Measurements from ENCODE around the gene MED27. TPM values are rescaled to one million over a fixed set of nuclear protein-coding genes. Genes with fewer than 3 reads are reported as not detected.

MED27 gene
- total and polyA plus RNA-seq, 7 experiments from 2014 or later, result 11.5 to 44.2 (median 25.7) TPM

- Histone ChIP-seq H3K27me3 (ENCODE audit: control insufficient read depth in 2 of 2, insufficient read depth in 2 of 2, low read length in 2 of 2) (no peaks in the 10 kb centered on the region), H3K4me1 (ENCODE audit: control insufficient read depth in 2 of 2, insufficient read depth in 2 of 2, low read length in 2 of 2) (no peaks in the 10 kb centered on the region), H3K9me3 (ENCODE audit: control insufficient read depth in 2 of 3, low read length in 3 of 3) (no peaks in the 10 kb centered on the region), H3K4me3 (ENCODE audit: low read length) (no peak overlapping the region), H3K36me3 (ENCODE audit: control insufficient read depth in 2 of 3, insufficient read depth in 3 of 3, low read length in 3 of 3) (no peaks in the 10 kb centered on the region), H3K27ac (ENCODE audit: low read depth, low read length) (no peak overlapping the region)
- DNase-seq (no peak), ATAC-seq (no peak)
- H3K27ac Mint-ChIP-seq, result no peak overlapping the region
- no peaks in the 10 kb centered on the region for H3K36me3 Mint-ChIP-seq
- peaks cover 0 to 2% (median 0%) of the 10 kb centered on the region in 11 donors for H3K9me3 Mint-ChIP-seq
- ChIA-PET CTCF (no interaction called here), POLR2A (no interaction called here)
- H3K4me3 Mint-ChIP-seq, result no peak overlapping the region
- H3K4me1 Mint-ChIP-seq, result no peaks in the 10 kb centered on the region
- intact Hi-C loops (cut with micrococcal nuclease), result no loop called here
- H3K27me3 Mint-ChIP-seq, result peaks cover 11 to 50% (median 39%) of the 10 kb centered on the region in 5 donors
These were observed 266.6 kb downstream of the MED27 start for GRCh38 chr9:131813116-131813515.

GRCh38 chr9:131812116-131812790 is 267.4 kb downstream of the MED27 start:
- ChIA-PET CTCF (no interaction called here), POLR2A (no interaction called here)
- Histone ChIP-seq H3K4me3 (ENCODE audit: low read length) (no peak overlapping the region), H3K9me3 (ENCODE audit: control insufficient read depth in 2 of 3, low read length in 3 of 3) (no peaks in the 10 kb centered on the region), H3K27ac (ENCODE audit: low read depth, low read length) (no peak overlapping the region), H3K4me1 (ENCODE audit: control insufficient read depth in 2 of 2, insufficient read depth in 2 of 2, low read length in 2 of 2) (no peaks in the 10 kb centered on the region), H3K36me3 (ENCODE audit: control insufficient read depth in 2 of 3, insufficient read depth in 3 of 3, low read length in 3 of 3) (no peaks in the 10 kb centered on the region), H3K27me3 (ENCODE audit: control insufficient read depth in 2 of 2, insufficient read depth in 2 of 2, low read length in 2 of 2) (no peaks in the 10 kb centered on the region)
- Mint-ChIP-seq H3K9me3 (peaks cover 0 to 2% (median 0%) of the 10 kb centered on the region in 11 donors), H3K36me3 (no peaks in the 10 kb centered on the region), H3K4me1 (peaks cover 0 to 1% (median 0%) of the 10 kb centered on the region in 7 donors), H3K4me3 (no peak overlapping the region), H3K27ac (no peak overlapping the region), H3K27me3 (peaks cover 13 to 58% (median 37%) of the 10 kb centered on the region in 5 donors)
- ATAC-seq (no peak), DNase-seq (no peak)
- intact Hi-C loops (cut with micrococcal nuclease), result no loop called here

GRCh38 chr9:131811405-131811804 is 268.3 kb downstream of the MED27 start:
- Histone ChIP-seq H3K9me3 (ENCODE audit: control insufficient read depth in 2 of 3, low read length in 3 of 3) (no peaks in the 10 kb centered on the region), H3K36me3 (ENCODE audit: control insufficient read depth in 2 of 3, insufficient read depth in 3 of 3, low read length in 3 of 3) (no peaks in the 10 kb centered on the region), H3K27ac (ENCODE audit: low read depth, low read length) (no peak overlapping the region), H3K4me1 (ENCODE audit: control insufficient read depth in 2 of 2, insufficient read depth in 2 of 2, low read length in 2 of 2) (no peaks in the 10 kb centered on the region), H3K4me3 (ENCODE audit: low read length) (no peak overlapping the region), H3K27me3 (ENCODE audit: control insufficient read depth in 2 of 2, insufficient read depth in 2 of 2, low read length in 2 of 2) (no peaks in the 10 kb centered on the region)
- intact Hi-C loops (cut with micrococcal nuclease), result no loop called here
- Mint-ChIP-seq H3K4me1 (peaks cover 0 to 1% (median 0%) of the 10 kb centered on the region in 7 donors), H3K9me3 (peaks cover 0 to 1% (median 0%) of the 10 kb centered on the region in 11 donors), H3K27ac (no peak overlapping the region), H3K4me3 (no peak overlapping the region), H3K27me3 (peaks cover 12 to 64% (median 34%) of the 10 kb centered on the region in 5 donors), H3K36me3 (no peaks in the 10 kb centered on the region)
- DNase-seq (no peak), ATAC-seq (no peak)
- ChIA-PET POLR2A (no interaction called here), CTCF (interaction anchor here (0.6 kb wide), 1 partner anchor 438 kb away, joined by 3 read pairs; no protein-coding TSS in a partner anchor)

GRCh38 chr9:131810351-131811170 is 269.1 kb downstream of the MED27 start:
- Histone ChIP-seq H3K27ac (ENCODE audit: low read depth, low read length) (no peak overlapping the region), H3K36me3 (ENCODE audit: control insufficient read depth in 2 of 3, insufficient read depth in 3 of 3, low read length in 3 of 3) (no peaks in the 10 kb centered on the region)
- POLR2A ChIA-PET, result no interaction called here

More at GRCh38 chr9:131810351-131811170, 269.1 kb downstream of the MED27 start:
- Mint-ChIP-seq H3K4me3 (no peak overlapping the region), H3K36me3 (no peaks in the 10 kb centered on the region), H3K27me3 (peaks cover 8 to 67% (median 42%) of the 10 kb centered on the region in 5 donors), H3K4me1 (peaks cover 0 to 1% (median 0%) of the 10 kb centered on the region in 7 donors), H3K9me3 (peaks cover 0 to 2% (median 0%) of the 10 kb centered on the region in 11 donors), H3K27ac (no peak overlapping the region)
- ATAC-seq (no peak), DNase-seq (no peak)
- CTCF ChIA-PET, result interaction anchor here (0.6 kb wide), 1 partner anchor 439 kb away, joined by 3 read pairs; no protein-coding TSS in a partner anchor
- Histone ChIP-seq H3K4me3 (ENCODE audit: low read length) (no peak overlapping the region), H3K9me3 (ENCODE audit: control insufficient read depth in 2 of 3, low read length in 3 of 3) (no peaks in the 10 kb centered on the region), H3K27me3 (ENCODE audit: control insufficient read depth in 2 of 2, insufficient read depth in 2 of 2, low read length in 2 of 2) (no peaks in the 10 kb centered on the region), H3K4me1 (ENCODE audit: control insufficient read depth in 2 of 2, insufficient read depth in 2 of 2, low read length in 2 of 2) (no peaks in the 10 kb centered on the region)
- intact Hi-C loops (cut with micrococcal nuclease), result no loop called here

Other genes starting within 250 kb of the MED27 start
- gene NTNG2, start 82.2 kb upstream of the MED27 start, total RNA-seq, result 10 to 100 TPM in 1 of 5 experiments, 1 to 10 TPM in 4; 3.7 to 11.6 (median 6.0) TPM
- gene NTNG2, start 82.2 kb upstream of the MED27 start, polyA plus RNA-seq, result 1 to 10 TPM in 1 of 2 donors, under 1 TPM in 1; 0.87 to 1.6 TPM

Measured in naive thymus-derived CD4-positive, alpha-beta T cell (primary cell).